GM19328 (cell line): ENCODE data around the gene RAB6A.

Experiments
- ATAC-seq: cut with Tn5 transposase; IDR thresholded peaks from one replicate; pipeline ENCODE4 v1.9.1; 2021; ENCODE audit warnings: mild to moderate bottlenecking, moderate library complexity; ENCODE audit not compliant: unreplicated experiment

The RAB6A gene

DNA sequence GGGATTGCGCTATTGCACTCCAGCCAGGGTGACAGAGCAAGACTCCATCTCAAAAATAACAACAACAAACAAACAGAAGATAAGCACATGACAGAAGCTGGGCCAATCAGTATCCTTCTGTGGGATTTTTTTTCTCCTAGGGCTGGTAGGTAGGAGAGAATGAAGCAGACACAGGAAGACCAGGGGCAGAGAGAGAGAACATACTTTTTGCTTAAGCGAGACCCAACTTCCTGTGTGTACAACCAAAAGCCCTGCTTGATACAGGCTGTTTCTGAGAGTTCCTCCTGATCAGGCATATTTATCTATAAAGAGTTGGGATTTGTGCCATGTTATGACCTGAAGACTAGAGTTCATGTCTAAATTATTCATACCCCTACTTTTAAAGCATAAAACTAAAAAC is 126.9 kb downstream of the RAB6A start:
- ATAC-seq: no peak

DNA sequence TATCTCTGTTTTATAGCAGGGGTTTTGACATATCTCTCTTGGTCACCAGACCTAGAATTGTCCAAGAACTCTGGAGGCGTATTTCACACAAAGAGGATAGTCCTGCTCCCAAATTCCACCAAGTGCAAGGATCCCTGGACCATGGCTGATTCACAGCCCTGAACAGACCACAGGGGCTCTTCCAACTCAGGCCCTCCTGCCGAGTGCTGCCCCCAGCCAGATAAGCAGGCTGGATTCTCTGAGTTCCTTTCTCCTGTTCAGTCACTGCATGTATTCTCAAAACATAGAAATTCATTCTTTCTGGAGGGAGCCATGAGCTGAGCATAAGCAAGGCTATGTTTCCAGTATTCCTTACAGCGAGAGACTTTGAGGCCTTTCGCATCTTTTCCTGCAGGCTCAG is 127.9 kb downstream of the RAB6A start:
- ATAC-seq: no peak

- no peak for ATAC-seq
Observed at GRCh38 chr11:73629907-73630306, 131.0 kb downstream of the RAB6A start.

DNA sequence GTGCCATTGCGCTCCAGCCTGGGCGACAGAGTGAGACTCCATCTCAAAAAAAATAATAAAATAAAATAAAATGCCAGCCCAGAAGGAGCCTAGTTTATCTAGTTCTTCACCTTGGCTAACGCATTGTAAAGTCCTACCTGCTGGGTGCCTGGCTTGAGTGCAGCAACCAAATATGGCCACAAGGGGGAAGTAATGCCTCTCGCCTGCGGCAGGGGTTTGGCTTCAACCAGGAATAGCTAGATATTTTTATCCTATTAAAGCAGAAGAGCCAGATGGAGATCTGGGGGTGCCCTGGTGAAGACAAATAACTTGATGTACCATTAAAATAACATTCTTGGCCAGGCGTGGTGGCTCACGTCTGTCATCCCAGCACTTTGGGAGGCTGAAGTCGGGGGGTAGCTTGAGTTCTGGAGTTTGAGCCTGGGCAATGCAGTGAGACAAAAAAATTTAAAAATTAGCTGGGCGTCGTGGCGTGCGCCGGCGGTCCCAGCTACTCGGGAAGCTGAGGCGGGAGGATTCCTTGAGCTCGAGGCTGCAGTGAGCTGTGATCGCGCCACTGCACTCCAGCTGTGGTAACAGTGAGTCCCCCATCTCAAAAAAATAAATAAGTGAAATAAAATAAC is 135.1 kb downstream of the RAB6A start:
- no peak for ATAC-seq
